GM12874 (cell line): Measurements from ENCODE around the gene XYLT1.

Source experiments
- CTCF ChIP-seq: IDR thresholded peaks from 2 replicates; pipeline ENCODE4 v1.5.1; 2011; ENCODE audit warnings: low read depth, mild to moderate bottlenecking, control low read depth, low read length, moderate library complexity; ENCODE audit not compliant: insufficient read depth

XYLT1 gene

GRCh38 chr16:17286443-17286842 is 184.3 kb downstream of the XYLT1 start:
- TF ChIP-seq CTCF: no peak

- no peak for TF ChIP-seq CTCF
These were observed 187.7 kb downstream of the XYLT1 start for GRCh38 chr16:17283016-17283415.

GRCh38 chr16:17282247-17282646 is 188.5 kb downstream of the XYLT1 start:
- TF ChIP-seq CTCF: no peak

- TF ChIP-seq CTCF: no peak
These were observed 189.7 kb downstream of the XYLT1 start for GRCh38 chr16:17281052-17281451.

GRCh38 chr16:17278988-17279387 is 191.8 kb downstream of the XYLT1 start:
- no peak for TF ChIP-seq CTCF

GRCh38 chr16:17277981-17278381 is 192.8 kb downstream of the XYLT1 start:
- peak; percentile 68 for TF ChIP-seq CTCF

GRCh38 chr16:17276610-17277009 is 194.2 kb downstream of the XYLT1 start:
- TF ChIP-seq CTCF: no peak

GRCh38 chr16:17276010-17276530 is 194.7 kb downstream of the XYLT1 start:
- no peak for TF ChIP-seq CTCF
